COLO668 (cell line): ENCODE data around the gene WBP4.
"Not testable (repeated sequence)": the region's sequence is repeated elsewhere in the genome, so short reads cannot be mapped to it uniquely, and the experiment has no call there.

Experiments used
- DNase-seq: peaks from one replicate; lab custom pipeline; 2025; ENCODE audit not compliant: unreplicated experiment; lab: John Stamatoyannopoulos, UW

WBP4 gene

DNA sequence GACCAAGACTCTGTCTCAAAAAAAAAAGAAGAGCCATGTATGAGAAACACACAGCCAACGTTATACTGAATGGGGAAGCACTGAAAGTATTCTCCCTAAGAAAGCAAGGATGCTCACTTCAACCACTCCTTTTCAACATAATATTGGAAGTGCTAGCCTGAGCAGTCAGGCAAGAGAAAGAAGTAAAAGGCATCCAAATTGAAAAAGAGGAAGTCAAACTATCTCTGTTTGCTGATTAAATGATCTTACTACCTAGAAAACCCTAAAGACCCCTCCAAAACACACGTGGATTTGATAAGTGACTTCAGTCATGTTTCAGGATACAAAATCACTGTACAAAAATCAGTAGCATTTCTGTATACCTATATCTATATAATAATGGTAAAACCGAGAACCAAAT, 16.2 kb downstream of the WBP4 start:
- DNase-seq, result no peak

DNA sequence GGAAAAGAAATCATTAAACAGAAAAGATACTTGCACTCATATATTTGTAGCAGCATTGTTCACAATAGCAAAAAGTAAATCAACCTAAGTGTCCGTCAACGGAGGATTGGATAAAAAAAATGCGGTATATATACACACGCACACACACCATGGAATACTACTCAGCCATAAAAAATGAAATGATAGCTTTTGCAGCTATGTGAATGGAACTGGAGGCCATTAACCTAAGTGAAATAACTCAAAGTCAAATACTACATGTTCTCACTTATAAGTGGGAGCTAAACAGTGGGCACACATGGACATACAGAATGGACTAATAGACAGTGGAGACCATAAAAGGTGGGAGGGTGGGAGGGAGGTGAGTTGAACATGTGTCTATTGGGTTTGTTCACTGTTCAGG, 18.4 kb downstream of the WBP4 start:
- no peak for DNase-seq

DNA sequence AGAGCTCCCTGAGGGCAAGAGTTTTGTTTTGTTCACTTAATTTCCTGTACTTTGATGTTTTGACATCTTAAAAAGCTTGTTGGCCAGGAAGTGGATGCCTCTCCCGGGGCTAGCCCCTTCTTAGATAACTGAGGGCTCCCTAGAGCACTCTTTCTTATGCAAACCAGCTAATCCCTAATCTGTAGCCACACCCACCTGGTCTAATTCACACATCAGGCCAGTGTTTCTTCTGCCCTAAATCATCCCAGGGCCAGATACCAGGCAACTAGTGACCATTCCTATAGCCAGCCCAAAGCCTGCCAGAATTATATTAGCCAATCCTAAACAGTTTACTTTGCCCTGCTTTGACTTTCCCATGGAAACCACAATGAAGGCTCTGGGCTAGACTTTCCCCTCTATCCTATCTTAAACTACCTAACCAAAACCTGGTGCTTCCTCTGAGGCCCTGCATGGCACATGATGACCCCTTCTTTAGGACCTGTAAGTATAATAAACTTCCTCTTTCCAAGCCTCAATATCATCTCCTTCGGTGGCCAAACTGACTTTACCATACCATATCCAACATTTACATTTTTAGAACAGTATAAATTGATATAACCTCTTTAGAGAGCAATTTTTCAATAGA, 24.8 kb downstream of the WBP4 start:
- no peak for DNase-seq

DNA sequence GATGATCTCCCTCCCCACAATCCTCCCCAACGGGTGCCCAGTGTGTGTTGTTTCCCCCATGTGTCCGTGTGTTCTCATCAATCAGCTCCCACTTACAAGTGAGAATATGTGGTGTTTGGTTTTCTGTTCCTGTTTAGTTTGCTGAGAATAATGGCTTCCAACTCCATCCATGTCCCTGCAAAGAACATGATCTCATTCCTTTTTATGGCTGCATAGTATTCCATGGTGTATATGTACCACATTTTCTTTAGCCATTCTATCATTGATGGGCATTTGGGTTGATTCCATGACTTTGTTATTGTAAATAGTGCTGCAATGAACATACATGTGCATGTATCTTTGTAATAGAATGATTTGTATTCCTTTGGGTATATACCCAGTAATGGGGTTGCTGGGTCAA, 34.4 kb downstream of the WBP4 start:
- DNase-seq, result not testable (repeated sequence)

DNA sequence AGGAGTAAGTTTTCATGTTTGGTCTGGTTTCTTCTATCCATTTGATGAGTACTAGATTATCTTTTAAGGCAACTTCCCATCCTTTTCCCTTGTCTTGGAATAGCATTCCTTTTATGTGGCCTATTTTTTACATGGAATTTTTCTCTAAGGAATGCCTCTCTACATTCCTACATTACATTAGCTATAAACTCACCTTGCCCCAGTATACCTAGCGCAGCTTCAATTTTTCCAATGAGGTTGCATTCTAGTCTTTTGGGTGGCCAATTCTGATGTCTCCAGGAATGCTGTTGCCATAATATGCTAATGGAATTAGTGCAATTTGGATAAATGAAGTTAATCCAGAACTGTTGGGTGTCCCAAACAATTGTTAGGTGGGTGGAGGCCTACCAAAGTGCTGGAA, 37.5 kb downstream of the WBP4 start:
- no peak for DNase-seq

DNA sequence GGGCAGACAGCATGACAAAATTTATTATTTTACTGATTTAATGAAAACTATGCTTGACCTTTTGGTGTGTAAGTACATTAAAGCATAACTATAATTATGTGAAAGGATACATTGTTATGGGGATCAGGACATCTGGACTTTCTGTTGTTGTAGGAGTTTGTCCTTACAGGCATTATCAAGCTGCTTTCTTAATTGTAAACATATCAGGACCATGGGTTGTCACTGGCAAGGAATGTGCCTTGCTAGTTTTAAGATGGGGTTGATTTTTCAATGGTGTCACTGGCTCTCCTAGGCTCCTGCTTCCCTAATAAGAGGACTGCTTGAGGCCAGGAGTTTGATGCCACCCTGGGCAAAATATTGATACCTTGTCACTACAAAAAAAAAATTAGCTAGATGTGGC, 38.7 kb downstream of the WBP4 start:
- DNase-seq, result no peak

DNA sequence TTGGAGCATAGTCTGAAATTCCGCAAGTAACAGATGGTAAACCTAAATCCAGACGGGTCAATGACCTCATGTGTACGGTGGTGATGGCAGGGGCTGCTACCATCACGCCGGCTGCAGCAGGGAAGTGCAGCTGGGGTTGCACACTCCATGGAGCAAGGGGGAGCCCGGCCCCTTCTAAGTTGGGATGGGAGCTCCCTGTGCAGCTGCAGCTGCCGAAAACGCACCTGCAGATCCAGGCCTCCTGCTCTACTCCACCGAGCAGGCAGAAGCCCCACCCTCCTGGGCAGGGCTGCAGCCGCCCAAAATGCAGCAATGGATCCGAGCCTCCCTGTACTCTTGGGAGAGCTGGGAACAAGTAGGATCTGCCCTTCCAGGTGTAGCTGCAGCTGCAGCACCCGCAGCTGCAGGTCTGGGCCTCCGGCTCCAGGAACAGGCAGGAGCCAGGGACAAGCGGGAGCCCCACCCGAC, 45.8 kb downstream of the WBP4 start:
- no peak for DNase-seq

DNA sequence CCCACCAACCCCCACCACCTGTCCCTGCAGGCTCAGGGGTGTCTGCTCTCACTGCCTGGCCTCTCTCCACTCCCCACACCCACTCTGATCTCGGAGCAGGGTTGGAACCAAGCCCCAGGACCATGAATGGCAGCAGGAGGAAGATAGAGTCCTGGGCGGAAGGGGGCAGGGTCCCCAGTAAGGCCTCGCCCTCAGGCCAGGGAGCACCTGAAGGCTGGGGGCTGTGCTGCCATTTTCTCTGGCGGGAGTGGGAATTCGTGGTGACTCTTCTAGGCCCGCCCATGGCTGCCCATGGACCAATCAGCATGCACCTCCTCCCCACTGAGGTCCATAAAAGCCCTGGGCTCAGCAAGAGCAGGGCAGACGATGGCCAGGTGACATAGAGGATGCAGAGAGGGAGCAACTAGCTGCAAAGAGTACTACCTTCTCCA, 46.3 kb downstream of the WBP4 start:
- no peak for DNase-seq

DNA sequence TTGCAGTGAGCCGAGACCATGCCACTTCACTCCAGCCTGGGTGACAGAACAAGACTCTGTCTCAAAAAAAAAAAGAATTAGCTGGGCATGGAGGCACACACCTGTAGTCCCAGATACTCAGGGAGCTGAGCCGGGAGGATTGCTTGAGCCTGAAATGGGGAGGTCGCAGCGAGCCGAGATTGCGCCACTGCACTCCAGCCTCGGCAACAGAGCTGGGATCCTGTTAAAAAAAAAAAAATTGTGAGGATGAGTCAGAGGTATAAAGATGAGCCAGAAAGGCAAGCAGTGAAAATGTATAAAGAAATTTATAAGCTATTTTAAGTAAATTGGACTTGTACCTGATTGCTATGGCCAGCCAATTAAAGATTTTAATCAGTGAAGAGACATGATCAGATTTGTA, 50.1 kb downstream of the WBP4 start:
- no peak for DNase-seq

DNA sequence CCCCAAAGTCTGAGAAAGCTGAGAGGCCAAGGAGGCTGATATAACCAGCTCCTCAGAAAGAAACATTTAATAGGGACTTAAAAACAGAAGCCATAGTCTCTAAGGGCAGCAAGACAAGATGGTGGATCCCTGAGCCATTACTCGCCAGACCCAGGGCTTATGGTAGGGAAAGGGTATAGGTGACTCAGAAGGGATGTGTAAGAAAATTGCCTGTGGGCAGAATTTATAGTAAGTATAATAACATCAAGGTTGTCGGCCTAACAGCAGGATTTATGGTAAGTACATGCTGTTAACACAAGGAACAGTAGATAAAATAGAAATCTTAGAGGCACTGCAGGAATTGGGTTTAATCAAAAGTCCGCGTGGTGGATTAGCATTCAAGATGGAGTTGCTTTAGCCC, 56.6 kb downstream of the WBP4 start:
- no peak for DNase-seq

DNA sequence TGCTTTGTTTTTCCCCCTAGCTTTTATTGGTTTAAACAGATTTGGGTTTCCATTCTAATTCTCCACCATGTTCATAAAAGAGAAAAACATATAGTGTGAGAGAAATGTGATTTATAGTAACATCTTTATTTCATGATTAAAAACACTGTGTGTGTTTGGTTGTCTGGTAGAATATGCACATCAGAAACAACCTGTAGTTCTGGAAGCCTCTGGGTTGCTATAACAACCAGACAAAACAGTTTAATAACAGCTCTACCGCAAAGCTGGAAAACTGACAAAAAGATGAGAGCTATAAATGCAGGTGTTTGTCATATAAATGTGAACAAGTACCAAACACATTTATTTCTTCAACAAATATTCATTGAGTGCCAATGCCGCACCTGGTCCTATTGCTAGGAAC, 61.5 kb downstream of the WBP4 start:
- no peak for DNase-seq

DNA sequence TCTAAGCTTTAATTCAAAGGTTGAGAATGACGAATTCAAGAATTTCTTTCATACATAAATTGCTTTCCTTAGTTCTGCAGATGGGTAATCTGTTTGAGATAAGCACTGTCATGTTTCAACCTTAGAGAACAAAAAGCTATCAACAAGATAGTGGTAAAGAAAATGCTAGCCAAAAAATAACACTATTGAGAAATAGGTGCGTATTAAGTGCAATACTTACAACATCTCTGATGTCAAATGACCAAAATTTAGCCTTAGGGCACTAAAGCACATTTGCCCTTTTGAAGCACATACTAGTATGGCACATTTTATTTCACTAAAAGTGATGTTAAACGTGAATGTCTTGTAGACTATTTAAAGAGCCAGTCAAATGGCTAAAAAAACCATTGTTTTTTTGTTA, 66.4 kb downstream of the WBP4 start:
- no peak for DNase-seq

DNA sequence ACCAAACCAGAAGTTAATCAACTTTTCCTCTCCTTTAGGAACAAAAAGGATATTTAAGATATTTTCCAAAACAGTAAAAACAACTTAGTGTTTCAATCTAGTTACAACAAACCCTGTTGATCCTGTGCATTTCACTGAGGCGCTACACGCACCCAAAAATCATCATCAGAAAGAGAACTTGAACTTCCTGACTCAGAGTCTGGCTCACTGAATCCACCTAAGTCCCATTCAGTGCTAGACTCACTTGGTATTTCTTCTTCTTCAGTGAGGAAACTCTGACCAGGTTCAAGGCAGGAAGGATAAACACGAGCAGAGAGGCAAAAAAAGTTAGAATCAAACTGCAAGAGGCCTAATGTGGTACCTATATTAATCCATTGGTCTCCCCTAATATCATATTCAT, 69.0 kb downstream of the WBP4 start:
- no peak for DNase-seq

DNA sequence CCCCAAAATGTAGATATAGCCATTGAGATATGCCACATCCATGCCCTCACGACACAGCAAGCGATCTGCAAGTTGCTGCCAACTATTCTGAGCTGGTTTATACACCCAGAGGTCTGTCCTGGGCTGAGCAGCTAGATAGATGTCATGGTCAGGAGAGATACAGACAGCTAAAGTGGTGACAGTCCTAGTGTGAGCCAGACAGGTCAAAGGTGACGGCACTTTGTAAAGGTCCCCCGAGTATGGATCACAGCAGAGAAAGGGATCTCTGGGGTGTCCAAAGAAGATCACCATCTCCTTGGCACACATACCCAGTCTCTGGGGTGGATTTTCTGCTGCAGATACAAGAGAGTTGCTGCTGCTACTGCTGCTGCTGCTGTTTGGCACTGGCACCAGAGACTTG, 69.9 kb downstream of the WBP4 start:
- not testable (repeated sequence) for DNase-seq

DNA sequence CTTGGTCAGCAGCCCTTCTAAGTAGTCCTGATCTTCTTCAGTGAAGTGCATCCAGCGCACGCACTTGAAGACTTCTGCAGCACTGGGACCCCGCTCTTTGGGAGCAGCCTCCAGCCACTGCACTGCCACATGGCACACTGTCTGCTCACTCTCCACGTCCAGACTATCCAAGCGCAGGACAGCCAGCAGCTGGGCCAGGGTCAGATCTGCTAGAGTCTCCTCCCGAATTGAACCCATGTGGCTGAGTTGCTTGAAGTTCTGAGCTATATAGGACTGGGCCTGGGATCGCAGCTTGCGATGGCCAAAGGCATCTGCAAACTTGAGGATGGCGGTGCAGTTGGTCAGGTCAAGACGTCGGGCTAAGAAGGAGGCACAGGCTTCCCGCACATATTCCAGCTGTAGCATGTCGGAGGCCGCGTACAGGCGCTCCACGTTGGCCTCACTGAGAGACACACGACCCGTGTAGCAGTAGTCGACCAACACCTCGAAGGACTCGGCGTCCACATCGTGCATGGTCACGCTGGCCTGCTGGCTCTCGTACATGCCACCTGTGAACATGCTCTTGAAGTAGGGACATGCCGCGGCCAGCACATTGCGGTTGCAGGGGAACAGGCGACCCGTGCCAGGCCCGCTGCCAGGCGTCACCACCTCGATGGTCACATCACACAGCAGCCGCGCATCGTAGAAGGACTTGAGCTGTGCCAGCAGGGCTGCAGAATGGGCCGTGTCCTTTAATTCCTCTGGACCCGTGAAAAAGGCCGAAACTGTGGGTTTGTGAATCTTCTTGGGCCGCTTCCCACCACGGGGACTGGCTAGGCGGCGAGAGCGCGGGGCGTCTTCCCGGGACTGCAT, 70.6 kb downstream of the WBP4 start:
- DNase-seq, result peak; percentile 77

DNA sequence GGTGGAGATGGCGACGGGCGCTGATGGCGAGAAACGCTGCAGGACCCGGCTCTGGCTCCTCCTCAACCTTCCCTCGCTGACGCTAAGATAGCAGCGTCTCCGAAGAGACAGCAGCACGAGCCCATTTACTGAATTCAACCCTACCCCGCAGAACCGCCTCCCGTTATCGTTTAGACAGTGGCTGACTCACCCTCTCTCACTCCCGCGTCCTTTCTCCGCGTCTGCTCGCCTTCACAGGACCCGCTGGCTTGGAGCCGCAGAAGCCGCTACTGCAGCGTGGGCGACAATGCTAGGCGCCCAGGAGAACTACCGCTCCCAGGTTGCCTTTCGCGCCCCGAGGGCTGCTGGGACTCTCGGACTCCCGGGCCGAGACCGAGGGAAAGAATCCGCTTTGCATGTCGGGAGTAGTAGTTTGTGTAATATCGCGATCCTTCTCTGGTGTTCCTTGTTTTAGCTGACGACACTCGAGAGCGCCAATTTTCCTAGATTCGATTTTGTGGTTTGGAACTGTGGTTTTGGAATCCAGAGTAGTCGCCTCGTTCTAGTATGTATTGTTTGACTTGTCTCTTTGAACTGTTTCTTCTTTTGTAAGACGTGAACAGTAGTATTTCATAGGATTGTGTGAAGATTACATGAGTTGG, 71.3 kb downstream of the WBP4 start, which contains the start of gene KBTBD6:
Gene KBTBD6, minus strand, starts transcription at position 291 of the 641 bp plus-strand sequence. CDS start 291 bp downstream, outside the sequence.
- DNase-seq, result peak; percentile 100
